HepG2 (cell line): ENCODE results near the gene BPIFB6. TPM values are rescaled to one million over a fixed set of nuclear protein-coding genes. Genes with fewer than 3 reads are reported as not detected.

Experiments
- BATF2 ChIP-seq: sonication (generic); formaldehyde crosslinking; IDR thresholded peaks from 2 replicates; pipeline ENCODE4 v1.8.0; 2022; ENCODE audit warnings: mild to moderate bottlenecking, missing genetic modification reagents, moderate library complexity
- KAT7 ChIP-seq: IDR thresholded peaks from 2 replicates; pipeline ENCODE4 v1.6.1; 2018; ENCODE audit warnings: borderline replicate concordance, missing compliant biosample characterization
- KLF16 ChIP-seq, 2 experiments: sonication (generic) in 1 of 2; formaldehyde crosslinking in 1 of 2; IDR thresholded peaks; 2 replicates each; pipeline versions ENCODE4 v1.6.1 to v1.8.0; 2016 to 2023; ENCODE audit warnings: missing genetic modification reagents in 2 of 2, missing compliant biosample characterization in 1 of 2
- KMT2A ChIP-seq: sonication (generic); formaldehyde crosslinking; IDR thresholded peaks from 2 replicates; pipeline ENCODE4 v1.4.0; 2020; ENCODE audit warnings: missing genetic modification reagents
- MIXL1 ChIP-seq: IDR thresholded peaks from 2 replicates; pipeline ENCODE4 v1.6.1; 2016
- NFE2L1 ChIP-seq: sonication (generic); formaldehyde crosslinking; IDR thresholded peaks from 2 replicates; pipeline ENCODE4 v1.4.0; 2020; ENCODE audit warnings: missing genetic modification reagents, mild to moderate bottlenecking, borderline replicate concordance
- RFX1 ChIP-seq: fragments of 450-650 bp; IDR thresholded peaks from 2 replicates; pipeline ENCODE4 v1.6.1; 2017
- TEF ChIP-seq: sonication (generic); formaldehyde crosslinking; IDR thresholded peaks from 2 replicates; pipeline ENCODE4 v1.5.0; 2020; ENCODE audit warnings: missing genetic modification reagents
- YEATS2 ChIP-seq: sonication (generic); formaldehyde crosslinking; IDR thresholded peaks from 2 replicates; pipeline ENCODE4 v1.4.0; 2020; ENCODE audit warnings: missing genetic modification reagents, borderline replicate concordance
- ZBTB49 ChIP-seq: sonication (generic); formaldehyde crosslinking; IDR thresholded peaks from 2 replicates; pipeline ENCODE4 v1.4.0; 2020; ENCODE audit warnings: missing genetic modification reagents, borderline replicate concordance
- ZFAT ChIP-seq: sonication (generic); formaldehyde crosslinking; conservative IDR thresholded peaks from 2 replicates; pipeline ENCODE4 v1.8.1; 2023; ENCODE audit warnings: missing genetic modification reagents, inconsistent platforms
- ZFYVE20 ChIP-seq: sonication (generic); formaldehyde crosslinking; IDR thresholded peaks from 2 replicates; pipeline ENCODE4 v1.8.0; 2023; ENCODE audit warnings: low read depth, mild to moderate bottlenecking, moderate library complexity, missing genetic modification reagents, borderline replicate concordance
- ZNF281 ChIP-seq: sonication (generic); formaldehyde crosslinking; IDR thresholded peaks from 2 replicates; pipeline ENCODE4 v1.4.0; 2020; ENCODE audit warnings: missing genetic modification reagents, borderline replicate concordance
- ZNF331 ChIP-seq: sonication (generic); formaldehyde crosslinking; IDR thresholded peaks from 2 replicates; pipeline ENCODE4 v1.4.0; 2020; ENCODE audit warnings: missing genetic modification reagents
- ZNF687 ChIP-seq: sonication (generic); formaldehyde crosslinking; IDR thresholded peaks from 2 replicates; pipeline ENCODE4 v1.5.1; 2020; ENCODE audit warnings: mild to moderate bottlenecking, missing genetic modification reagents, moderate library complexity
- polyA plus RNA-seq, 8 experiments: library from polyadenylated mRNA; depleted of rRNA in 3 of 8; stranded (reverse) in 7 of 8; unstranded in 1 of 8; fragments of >200 nt; fragmentation: Illumina TruSeq in 4 of 8; extraction: Trizol in 4 of 8; gene quantifications; 2 replicates each; pipeline versions ENCODE4 v1.2.1 to v1.2.3, GENCODE V29; 2011 to 2016; ENCODE audit warnings: low read depth in 4 of 8, missing spikeins in 1 of 8, mixed read lengths in 1 of 8; ENCODE audit not compliant: insufficient read depth in 1 of 8
- total RNA-seq, 5 experiments: library from RNA; depleted of rRNA; stranded (reverse); fragments of >200 nt; fragmentation: Illumina TruSeq; extraction: Trizol; gene quantifications; 2 replicates each; pipeline ENCODE4 v1.2.3, GENCODE V29; 2016; ENCODE audit warnings: low read depth in 1 of 5

Gene BPIFB6
- total and polyA plus RNA-seq, 2 of the 13 experiments (the other 11 are each of a cell fraction or from before 2014, with no cell fraction given) = 0.13 to 1.7 TPM

GRCh38 chr20:33009214-33010132, 22.0 kb upstream of the BPIFB6 start (continued):
- TF ChIP-seq TEF (no peak), KAT7 (CRISPR knock-in tag) (peak; percentile 94), ZFYVE20 (CRISPR knock-in tag) (no peak), ZFAT (CRISPR knock-in tag) (no peak), ZNF331 (CRISPR knock-in tag) (peak; percentile 91), ZBTB49 (CRISPR knock-in tag) (no peak), MIXL1 (CRISPR knock-in tag) (peak; percentile 93), YEATS2 (CRISPR knock-in tag) (peak; percentile 76; the same call in 1 of the 2 replicates), BATF2 (CRISPR knock-in tag) (peak; percentile 90), ZNF281 (peak; percentile 86; the same call in 1 of the 2 replicates), RFX1 (no peak), ZNF687 (CRISPR knock-in tag) (peak; percentile 99), NFE2L1 (peak; percentile 42), KMT2A (CRISPR knock-in tag) (peak; percentile 36; the same call in 1 of the 2 replicates), KLF16 (CRISPR knock-in tag; IDR thresholded peaks at IDR 0.05) (peak; percentile 30 to 95; a peak in 2 of 4 replicates)
